Neuronal stem cell (in vitro differentiated cells): ENCODE results near the gene LHX8.

ENCODE experiments used
- DNase-seq: peaks from one replicate; pipeline ENCODE4 v3.0.0-alpha.2; 2013; ENCODE audit warnings: low spot score
- H2AFZ ChIP-seq: one replicate; pipeline ENCODE4 v1.6.1; 2013; ENCODE audit warnings: mild to moderate bottlenecking, low read length, inconsistent platforms
- H2AK5ac ChIP-seq: 2 replicates; pipeline ENCODE4 v1.6.1; 2013; ENCODE audit warnings: low read depth, mild to moderate bottlenecking, inconsistent platforms, low read length, moderate library complexity, mixed read lengths
- H2BK120ac ChIP-seq: 2 replicates; pipeline ENCODE4 v1.6.1; 2013; ENCODE audit warnings: low read depth, mild to moderate bottlenecking, inconsistent platforms, low read length, moderate library complexity, mixed read lengths
- H2BK12ac ChIP-seq: one replicate; pipeline ENCODE4 v1.6.1; 2013; ENCODE audit warnings: low read length, inconsistent platforms
- H2BK15ac ChIP-seq: 2 replicates; pipeline ENCODE4 v1.6.1; 2013; ENCODE audit warnings: mild to moderate bottlenecking, low read length, inconsistent platforms, mixed read lengths
- H2BK5ac ChIP-seq: one replicate; pipeline ENCODE4 v1.6.1; 2013; ENCODE audit warnings: inconsistent platforms, mild to moderate bottlenecking, low read length, moderate library complexity
- H3K14ac ChIP-seq: one replicate; pipeline ENCODE4 v1.6.1; 2013; ENCODE audit warnings: low read length, inconsistent platforms
- H3K18ac ChIP-seq: 2 replicates; pipeline ENCODE4 v1.6.1; 2013; ENCODE audit warnings: low read length, inconsistent platforms
- H3K23ac ChIP-seq: 2 replicates; pipeline ENCODE4 v1.6.1; 2013; ENCODE audit warnings: low read depth, mild to moderate bottlenecking, mixed read lengths, low read length, inconsistent platforms; ENCODE audit not compliant: poor library complexity
- H3K27ac ChIP-seq: replicated peaks from 3 replicates; pipeline ENCODE4 v1.5.1; 2013; ENCODE audit warnings: low read length, inconsistent platforms
- H3K27me3 ChIP-seq, 3 experiments: 2 replicates each; pipeline ENCODE4 v1.6.1; 2013; ENCODE audit warnings: low read length in 3 of 3, mild to moderate bottlenecking in 2 of 3, inconsistent platforms in 1 of 3, low read depth in 1 of 3, mixed read lengths in 1 of 3, moderate library complexity in 1 of 3; ENCODE audit not compliant: control insufficient read depth in 3 of 3, insufficient read depth in 3 of 3
- H3K36me3 ChIP-seq, 2 donors: replicated peaks in 1 of 2; 2 replicates each; pipeline ENCODE4 v1.6.1; 2013; ENCODE audit warnings: low read length in 2 of 2; ENCODE audit not compliant: control insufficient read depth in 2 of 2, insufficient read depth in 2 of 2
- H3K4ac ChIP-seq: 2 replicates; pipeline ENCODE4 v1.6.1; 2013; ENCODE audit warnings: inconsistent platforms, mild to moderate bottlenecking, low read length, moderate library complexity
- H3K4me1 ChIP-seq, 2 donors: 1 replicate in 1 of 2; 2 replicates in 1 of 2; pipeline ENCODE4 v1.6.1; 2013; ENCODE audit warnings: low read length in 2 of 2, low read depth in 1 of 2; ENCODE audit not compliant: control insufficient read depth in 2 of 2, insufficient read depth in 1 of 2
- H3K4me2 ChIP-seq: one replicate; pipeline ENCODE4 v1.6.1; 2013; ENCODE audit warnings: mild to moderate bottlenecking, low read length, inconsistent platforms; ENCODE audit not compliant: insufficient read depth, poor library complexity, severe bottlenecking
- H3K4me3 ChIP-seq, 2 donors: 2 replicates each; pipeline ENCODE4 v1.5.1; 2013; ENCODE audit warnings: low read length in 2 of 2, mild to moderate bottlenecking in 2 of 2, inconsistent platforms in 1 of 2, moderate library complexity in 1 of 2
- H3K79me1 ChIP-seq: one replicate; pipeline ENCODE4 v1.6.1; 2013; ENCODE audit warnings: low read depth, mild to moderate bottlenecking, inconsistent platforms, low read length, moderate library complexity
- H3K9ac ChIP-seq: one replicate; pipeline ENCODE4 v1.6.1; 2013; ENCODE audit warnings: mild to moderate bottlenecking, low read depth, low read length, inconsistent platforms; ENCODE audit not compliant: poor library complexity
- H3K9me3 ChIP-seq, 2 donors: replicated peaks in 1 of 2; 2 replicates each; pipeline versions ENCODE3 to v1.6.1; 2013; ENCODE audit warnings: low read length in 2 of 2, mild to moderate bottlenecking in 2 of 2, inconsistent platforms in 1 of 2, low read depth in 1 of 2, mixed read lengths in 1 of 2, moderate library complexity in 1 of 2; ENCODE audit not compliant: control insufficient read depth in 2 of 2, insufficient read depth in 1 of 2
- H4K8ac ChIP-seq: one replicate; pipeline ENCODE4 v1.6.1; 2013; ENCODE audit warnings: low read depth, mild to moderate bottlenecking, inconsistent platforms, low read length, moderate library complexity
- H4K91ac ChIP-seq: one replicate; pipeline ENCODE4 v1.6.1; 2013; ENCODE audit warnings: low read length, low read depth, mild to moderate bottlenecking, inconsistent platforms; ENCODE audit not compliant: poor library complexity
- WGBS, 2 donors: extraction: QIAGEN DNeasy Blood & Tissue Kit; methylation state at CpG; one replicate each; pipeline ENCODE4 v1.1.7; 2013; ENCODE audit warnings: missing lambda C conversion rate in 2 of 2, mixed read lengths in 1 of 2; ENCODE audit not compliant: insufficient read length in 2 of 2, insufficient replicate concordance in 1 of 2; ENCODE audit errors: extremely low coverage in 2 of 2; 5-methylcytosine and 5-hydroxymethylcytosine counted together

Gene LHX8

GRCh38 chr1:75165264-75165663 is 31.1 kb downstream of the LHX8 start:
- no peak overlapping the region for H3K23ac ChIP-seq
- no peaks in the 10 kb centered on the region for H3K9me3 ChIP-seq
- H3K4ac ChIP-seq, result no peak overlapping the region
- H2AFZ ChIP-seq, result no peak overlapping the region
- H2BK120ac ChIP-seq, result no peak overlapping the region
- H3K79me1 ChIP-seq, result no peaks in the 10 kb centered on the region
- no peak overlapping the region for H3K14ac ChIP-seq
- no peak overlapping the region for H2BK15ac ChIP-seq
- no peak overlapping the region for H2BK5ac ChIP-seq
- DNase-seq, result no peak
- H2BK12ac ChIP-seq, result no peak overlapping the region
- no peaks in the 10 kb centered on the region for H3K36me3 ChIP-seq
- H4K91ac ChIP-seq, result no peak overlapping the region
- H3K27ac ChIP-seq, result no peak overlapping the region
- no peak overlapping the region for H2AK5ac ChIP-seq
- H3K27me3 ChIP-seq, result peaks cover 0 to 6% (median 0%) of the 10 kb centered on the region in 3 experiments
- no peak overlapping the region for H3K4me3 ChIP-seq
- H3K4me2 ChIP-seq, result no peak overlapping the region
- H4K8ac ChIP-seq, result no peak overlapping the region
- H3K18ac ChIP-seq, result no peak overlapping the region
- no peak overlapping the region for H3K9ac ChIP-seq
- H3K4me1 ChIP-seq, result no peaks in the 10 kb centered on the region

DNA sequence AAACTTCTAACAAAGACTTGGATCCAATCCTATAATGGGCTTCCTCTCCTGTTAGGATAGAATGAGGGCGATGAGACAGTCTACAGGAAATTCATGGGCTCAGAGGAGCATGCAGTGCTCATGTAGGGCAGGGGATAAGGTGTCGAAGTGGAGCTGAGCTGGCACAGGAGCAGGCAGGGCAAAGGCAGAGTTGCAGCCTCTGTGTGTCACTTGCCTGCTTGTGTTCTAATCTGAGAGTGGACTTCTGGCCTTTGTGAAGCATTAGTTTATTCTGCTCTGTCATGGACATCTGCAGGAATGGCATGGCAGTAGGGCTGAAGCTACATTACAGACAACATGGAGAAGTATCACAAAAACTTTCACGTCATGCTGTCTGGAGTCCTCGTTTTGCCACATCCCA is 32.6 kb downstream of the LHX8 start:
- Histone ChIP-seq H3K4me3 (no peak overlapping the region), H2BK120ac (no peak overlapping the region), H3K27ac (no peak overlapping the region), H3K36me3 (no peaks in the 10 kb centered on the region), H2BK5ac (no peak overlapping the region), H4K91ac (no peak overlapping the region), H3K23ac (no peak overlapping the region), H3K18ac (no peak overlapping the region), H2BK15ac (no peak overlapping the region), H3K4ac (no peak overlapping the region), H2AK5ac (no peak overlapping the region), H2AFZ (no peak overlapping the region), H3K79me1 (no peaks in the 10 kb centered on the region), H3K9me3 (no peaks in the 10 kb centered on the region), H3K4me1 (no peaks in the 10 kb centered on the region), H3K9ac (no peak overlapping the region), H3K14ac (no peak overlapping the region), H3K27me3 (no peaks in the 10 kb centered on the region), H2BK12ac (no peak overlapping the region), H3K4me2 (no peak overlapping the region), H4K8ac (no peak overlapping the region)
- no CpG with 5 or more reads among the region's 4 CpGs for WGBS, 2 donors
- DNase-seq, result no peak

- no peak overlapping the region for H4K91ac ChIP-seq
- no peak overlapping the region for H3K4me2 ChIP-seq
- no peak overlapping the region for H3K4me3 ChIP-seq
- no peak overlapping the region for H3K18ac ChIP-seq
- no peak overlapping the region for H2AFZ ChIP-seq
- no peak overlapping the region for H2BK15ac ChIP-seq
- H3K27me3 ChIP-seq, result no peaks in the 10 kb centered on the region
- no peak overlapping the region for H4K8ac ChIP-seq
- no peaks in the 10 kb centered on the region for H3K4me1 ChIP-seq
- no peak for DNase-seq
- H3K9ac ChIP-seq, result no peak overlapping the region
- H3K27ac ChIP-seq, result no peak overlapping the region
- H3K23ac ChIP-seq, result no peak overlapping the region
- no peaks in the 10 kb centered on the region for H3K36me3 ChIP-seq
- no peaks in the 10 kb centered on the region for H3K79me1 ChIP-seq
- no peak overlapping the region for H2BK120ac ChIP-seq
- no peak overlapping the region for H2BK5ac ChIP-seq
- no peak overlapping the region for H3K14ac ChIP-seq
- WGBS, 2 donors, result no CpG with 5 or more reads among the region's 2 CpGs
- H2AK5ac ChIP-seq, result no peak overlapping the region
- H3K4ac ChIP-seq, result no peak overlapping the region
- no peaks in the 10 kb centered on the region for H3K9me3 ChIP-seq
- no peak overlapping the region for H2BK12ac ChIP-seq
Measured at GRCh38 chr1:75170011-75170410, 35.8 kb downstream of the LHX8 start.

GRCh38 chr1:75170981-75171380 is 36.8 kb downstream of the LHX8 start:
- no peak overlapping the region for H3K14ac ChIP-seq
- no peak overlapping the region for H2AK5ac ChIP-seq
- no peak overlapping the region for H2BK5ac ChIP-seq
- no peak overlapping the region for H4K8ac ChIP-seq
- no peaks in the 10 kb centered on the region for H3K79me1 ChIP-seq
- no peak overlapping the region for H3K18ac ChIP-seq
- no peak overlapping the region for H3K27ac ChIP-seq
- no peak overlapping the region for H2BK120ac ChIP-seq
- H2BK12ac ChIP-seq, result no peak overlapping the region
- H3K4me1 ChIP-seq, result no peaks in the 10 kb centered on the region
- no peak overlapping the region for H2AFZ ChIP-seq
- DNase-seq, result no peak
- H3K27me3 ChIP-seq, result no peaks in the 10 kb centered on the region
- H3K36me3 ChIP-seq, result no peaks in the 10 kb centered on the region
- H3K9me3 ChIP-seq, result no peaks in the 10 kb centered on the region
- H2BK15ac ChIP-seq, result no peak overlapping the region
- H3K4ac ChIP-seq, result no peak overlapping the region
- no peak overlapping the region for H3K9ac ChIP-seq
- no peak overlapping the region for H3K4me2 ChIP-seq
- H4K91ac ChIP-seq, result no peak overlapping the region
- H3K4me3 ChIP-seq, result no peak overlapping the region
- H3K23ac ChIP-seq, result no peak overlapping the region
- no CpG with 5 or more reads among the region's 2 CpGs for WGBS, 2 donors
